Measurements from ENCODE around the gene NRXN2. TPM values are rescaled to one million over a fixed set of nuclear protein-coding genes. Genes with fewer than 3 reads are reported as not detected.

Gene NRXN2
- total RNA-seq, 1 donor: 5.2 TPM

GRCh38 chr11:64747961-64748665, 25.1 kb upstream of the NRXN2 start:
- no peak for TF ChIP-seq CTCF (IDR thresholded peaks at IDR 0.05; ENCODE audit: insufficient read depth, low read depth, low read length)
- peak; percentile 85 for DNase-seq (ENCODE audit: low read depth)
- H3K4me3 ChIP-seq (ENCODE audit: low read depth, low read length): no peak overlapping the region

- H3K4me3 ChIP-seq (ENCODE audit: low read depth, low read length): no peak overlapping the region
- no peak for DNase-seq (ENCODE audit: low read depth)
- no peak for TF ChIP-seq CTCF (IDR thresholded peaks at IDR 0.05; ENCODE audit: insufficient read depth, low read depth, low read length)
These were observed 23.5 kb upstream of the NRXN2 start for GRCh38 chr11:64746486-64746885.

GRCh38 chr11:64745521-64746328, 22.7 kb upstream of the NRXN2 start:
- peak overlapping the region; percentile 67 for H3K4me3 ChIP-seq (ENCODE audit: low read depth, low read length)

GRCh38 chr11:64745189-64745520, 22.2 kb upstream of the NRXN2 start:
- TF ChIP-seq CTCF (IDR thresholded peaks at IDR 0.05; ENCODE audit: insufficient read depth, low read depth, low read length): no peak
- peak; percentile 21 for DNase-seq (ENCODE audit: low read depth)
- H3K4me3 ChIP-seq (ENCODE audit: low read depth, low read length): peak overlapping the region; percentile 67

More at GRCh38 chr11:64745521-64746328, 22.7 kb upstream of the NRXN2 start:
- DNase-seq (ENCODE audit: low read depth): peak; percentile 86
- no peak for TF ChIP-seq CTCF (IDR thresholded peaks at IDR 0.05; ENCODE audit: insufficient read depth, low read depth, low read length)

- TF ChIP-seq CTCF (IDR thresholded peaks at IDR 0.05; ENCODE audit: insufficient read depth, low read depth, low read length): no peak
- H3K4me3 ChIP-seq (ENCODE audit: low read depth, low read length): peak overlapping the region; percentile 67
- DNase-seq (ENCODE audit: low read depth): no peak
These were observed 21.7 kb upstream of the NRXN2 start for GRCh38 chr11:64744544-64745188.

- peak; percentile 61 for TF ChIP-seq CTCF (IDR thresholded peaks at IDR 0.05; ENCODE audit: insufficient read depth, low read depth, low read length)
- H3K4me3 ChIP-seq (ENCODE audit: low read depth, low read length): peak within 1 kb of the TSS; percentile 67
- peak; percentile 59 for DNase-seq (ENCODE audit: low read depth)
These were observed 20.9 kb upstream of the NRXN2 start, which contains the start of gene RASGRP2 for GRCh38 chr11:64743591-64744543. RASGRP2 (minus strand) TSS chr11:64744142; CDS start chr11:64742866, 1,276 bp downstream.
